Transverse colon (tissue), 4 donors: ENCODE results near the gene E2F4. TPM values are rescaled to one million over a fixed set of nuclear protein-coding genes. Genes with fewer than 3 reads are reported as not detected.
A peak's percentile ranks its signal among the peaks of the same experiment; 100 is the strongest.

ENCODE experiments used
- DNase-seq: peaks from one replicate; pipeline ENCODE4 v3.0.0-alpha.2; 2019
- H3K27ac ChIP-seq, 4 donors: fragments of 200-600 bp; sonication (generic); 2 replicates each; pipeline ENCODE4 v1.5.1; 2016 to 2018; ENCODE audit warnings: inconsistent platforms in 4 of 4
- H3K27me3 ChIP-seq: fragments of 200-600 bp; sonication (generic); 2 replicates; pipeline ENCODE4 v1.5.1; 2017; ENCODE audit warnings: inconsistent platforms
- H3K36me3 ChIP-seq, 4 donors: fragments of 200-600 bp; sonication (generic); 2 replicates each; pipeline ENCODE4 v1.5.1; 2017 to 2019; ENCODE audit warnings: inconsistent platforms in 4 of 4
- H3K4me1 ChIP-seq, 4 donors: fragments of 200-600 bp; sonication (generic); 2 replicates each; pipeline ENCODE4 v1.5.1; 2017 to 2020; ENCODE audit warnings: inconsistent platforms in 4 of 4
- H3K4me3 ChIP-seq, 4 donors: fragments of 200-600 bp; sonication (generic); 1 replicate in 1 of 4; 2 replicates in 3 of 4; pipeline versions ENCODE4 v1.5.1 to v1.6.1; 2017 to 2019; ENCODE audit warnings: inconsistent platforms in 4 of 4
- H3K9me3 ChIP-seq, 2 donors: fragments of 200-600 bp; sonication (generic); 2 replicates each; pipeline ENCODE4 v1.5.1; 2017 to 2019; ENCODE audit warnings: inconsistent platforms in 2 of 2
- CTCF ChIP-seq, 5 experiments: fragments of 200-600 bp in 3 of 5; fragments of 450-650 bp in 2 of 5; sonication (generic) in 3 of 5; IDR thresholded peaks; 1 replicate in 2 of 5; 2 replicates in 3 of 5; pipeline ENCODE4 v1.5.1; 2016 to 2017; ENCODE audit warnings: antibody characterized with exemption in 5 of 5, inconsistent platforms in 3 of 5, mild to moderate bottlenecking in 2 of 5, moderate library complexity in 1 of 5
- EP300 ChIP-seq: sonication (generic); formaldehyde crosslinking; IDR thresholded peaks from one replicate; pipeline ENCODE4 v1.6.1; 2017; ENCODE audit warnings: antibody characterized with exemption, low read depth
- POLR2A ChIP-seq: fragments of 450-650 bp; IDR thresholded peaks from one replicate; pipeline ENCODE4 v1.6.1; 2016; ENCODE audit warnings: antibody characterized with exemption, mild to moderate bottlenecking, moderate library complexity
- POLR2AphosphoS5 ChIP-seq, 3 donors: sonication (generic); formaldehyde crosslinking; IDR thresholded peaks; one replicate each; pipeline ENCODE4 v1.6.1; 2016; ENCODE audit warnings: antibody characterized with exemption in 3 of 3
- WGBS, 2 donors: methylation state at CpG; one replicate each; pipeline ENCODE4 v1.1.5; 2018; ENCODE audit warnings: low coverage in 1 of 2; 5-methylcytosine and 5-hydroxymethylcytosine counted together
- in situ Hi-C, 4 donors: fragments of 200-750 bp; cut with MboI; loops; one replicate each; pipeline versions ENCODE4 v1.15.0 to v1.15.1; 2017; ENCODE audit warnings: low sequenced_read_pairs in 3 of 4, low pct_ligation_motif_present in 1 of 4, low pct_unique_long_range_greater_than_20kb in 1 of 4
- intact Hi-C: fragments of 100-400 bp; cut with DNase I; formaldehyde crosslinking; loops from one replicate; pipeline ENCODE4 v1.15.1; 2023; ENCODE audit warnings: low total_unique reads
- total RNA-seq, 4 donors: library from RNA; depleted of rRNA; stranded (reverse); fragments of >200 nt; gene quantifications; one replicate each; pipeline ENCODE4 v1.1.0, GENCODE V29; 2016

Gene E2F4
- total RNA-seq, 4 donors from 2014 or later: 97.5 to 224 (median 159) TPM

DNA sequence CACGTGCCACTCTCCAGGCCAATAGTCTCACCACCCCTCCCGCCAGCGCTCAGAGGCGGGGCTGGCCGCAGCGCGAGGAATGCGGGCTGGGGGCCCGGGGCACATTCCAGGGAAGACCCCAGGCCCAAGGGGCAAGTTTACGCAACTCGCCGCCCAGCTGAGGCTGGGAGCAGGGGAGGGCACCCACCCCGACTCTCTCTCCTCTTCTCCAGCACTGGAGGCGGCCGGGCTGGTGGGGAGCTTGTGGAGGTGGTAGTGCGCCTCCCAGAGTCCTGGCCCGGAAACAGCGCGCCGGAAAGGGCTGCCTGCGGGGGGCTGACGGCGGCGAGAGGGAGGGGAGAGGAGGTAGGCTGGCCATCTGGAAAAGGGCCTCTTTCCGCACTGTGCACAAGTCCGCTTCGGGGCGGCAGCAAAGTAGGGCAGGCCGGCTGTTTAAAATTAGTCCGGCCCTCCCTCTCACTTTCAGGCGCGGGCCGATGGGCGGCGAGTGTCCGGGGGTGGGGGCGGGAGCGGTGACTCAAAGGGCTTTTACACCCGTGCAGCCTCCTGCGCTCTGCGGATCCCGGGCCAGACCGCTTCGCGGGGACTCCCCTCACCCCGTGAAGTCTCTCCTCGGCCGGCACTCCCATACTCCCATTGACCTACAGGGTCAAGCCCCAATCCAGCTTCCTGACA lies 54.3 kb downstream of the E2F4 start:
- intact Hi-C loops: no loop called here
- Histone ChIP-seq H3K27me3 (peaks cover 33% of the 10 kb centered on the region), H3K4me3 (peak overlapping the region; percentile 57 to 84 (median 63)), H3K4me1 (peaks cover 36 to 64% (median 57%) of the 10 kb centered on the region in 4 donors), H3K9me3 (no peaks in the 10 kb centered on the region), H3K27ac (peak overlapping the region; percentile 94 to 95 (median 94)), H3K36me3 (no peaks in the 10 kb centered on the region)
- 0% methylated on average over 33 of the region's 48 CpGs; no CpG with 5 or more reads in 1 of the 2 donors for WGBS, 2 donors
- in situ Hi-C loops: no loop called here
- DNase-seq: peak; percentile 76
- no peak for TF ChIP-seq EP300
- TF ChIP-seq CTCF (IDR thresholded peaks at IDR 0.05): peak in 4 of 5 experiments; percentile 9 to 48 (median 30)
- peak in 2 of 3 donors; percentile 47 to 51 for TF ChIP-seq POLR2AphosphoS5 (IDR thresholded peaks at IDR 0.05)

GRCh38 chr16:67246756-67247191 lies 54.8 kb downstream of the E2F4 start:
- WGBS, 2 donors: 1% methylated on average over 15 of the region's 26 CpGs; no CpG with 5 or more reads in 1 of the 2 donors
- Histone ChIP-seq H3K27me3 (peaks cover 33% of the 10 kb centered on the region), H3K4me3 (peak overlapping the region; percentile 57 to 84 (median 63)), H3K36me3 (no peaks in the 10 kb centered on the region), H3K27ac (peak overlapping the region; percentile 94 to 95 (median 94)), H3K9me3 (no peaks in the 10 kb centered on the region), H3K4me1 (peaks cover 33 to 58% (median 52%) of the 10 kb centered on the region in 4 donors)
- peak; percentile 86 to 97 (median 96) for TF ChIP-seq POLR2AphosphoS5 (IDR thresholded peaks at IDR 0.05)
- peak in 1 of 5 experiments; percentile 29 for TF ChIP-seq CTCF (IDR thresholded peaks at IDR 0.05)
- TF ChIP-seq POLR2A: peak; percentile 95
- TF ChIP-seq EP300: no peak
- DNase-seq: peak; percentile 94
- in situ Hi-C loops: no loop called here
- intact Hi-C loops: no loop called here

DNA sequence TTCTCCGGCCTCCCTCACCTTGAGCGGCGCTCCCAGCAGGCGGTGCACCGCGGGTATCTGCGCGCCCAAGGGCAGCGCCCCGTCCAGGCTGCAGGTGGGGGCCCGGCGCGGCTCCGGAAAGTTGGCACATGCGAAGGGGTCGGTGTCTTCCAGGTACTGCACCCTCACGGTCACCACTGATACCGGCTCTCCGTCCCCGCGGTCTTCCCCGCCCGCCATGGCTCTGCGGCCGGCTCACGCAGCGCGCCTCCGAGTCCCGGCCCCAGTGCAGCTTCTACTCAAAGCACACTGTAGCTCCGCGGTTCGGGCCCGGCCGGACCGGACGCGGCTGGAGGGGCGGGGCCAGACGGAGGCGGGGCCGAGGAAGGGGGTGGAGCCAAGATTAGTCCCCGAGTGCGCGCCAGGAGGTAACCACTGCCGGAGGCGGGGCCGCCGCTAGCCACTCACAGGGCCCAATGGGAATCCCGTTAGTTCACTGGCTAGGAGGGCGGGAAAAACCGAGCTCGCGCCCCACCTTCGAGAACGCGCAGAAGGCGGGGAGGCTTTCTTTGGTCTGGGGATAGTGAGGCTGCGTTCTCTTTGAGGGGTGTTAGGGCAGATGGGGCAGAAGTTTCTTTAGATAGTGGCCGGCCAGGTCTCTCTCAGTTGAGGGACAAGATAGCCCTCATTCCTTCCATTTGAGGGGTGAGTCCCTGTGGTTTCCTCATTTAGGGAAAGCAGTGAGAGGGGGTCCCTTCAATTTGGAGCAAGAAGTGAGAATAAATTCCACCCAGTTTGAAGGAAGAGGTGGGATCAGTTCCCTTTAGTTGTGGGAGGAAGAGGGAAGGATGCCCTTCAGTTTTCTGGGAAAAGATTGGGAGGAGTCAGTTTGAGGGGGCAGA lies 55.5 kb downstream of the E2F4 start, which contains the start of gene FHOD1:
Gene FHOD1, minus strand, starts transcription at position 290 of the 881 bp plus-strand sequence. Its CDS starts 71 bp downstream, at position 219.
- intact Hi-C loops (no loop called here), in situ Hi-C loops (no loop called here)
- no peaks in the 10 kb centered on the region for H3K36me3 ChIP-seq
- H3K27ac ChIP-seq: peak within 1 kb of the TSS; percentile 94 to 95 (median 94)
- H3K4me1 ChIP-seq: peaks cover 29 to 51% (median 45%) of the 10 kb centered on the region in 4 donors
- no peaks in the 10 kb centered on the region for H3K9me3 ChIP-seq
- WGBS, 2 donors: 0% methylated on average over 39 of the region's 60 CpGs; no CpG with 5 or more reads in 1 of the 2 donors
- peak; percentile 100 for DNase-seq
- H3K27me3 ChIP-seq: peaks cover 33% of the 10 kb centered on the region
- peak; percentile 93 to 98 (median 94) for TF ChIP-seq POLR2AphosphoS5 (IDR thresholded peaks at IDR 0.05)
- TF ChIP-seq CTCF (IDR thresholded peaks at IDR 0.05): no peak
- TF ChIP-seq POLR2A: peak; percentile 87
- peak within 1 kb of the TSS; percentile 57 to 84 (median 63) for H3K4me3 ChIP-seq

DNA sequence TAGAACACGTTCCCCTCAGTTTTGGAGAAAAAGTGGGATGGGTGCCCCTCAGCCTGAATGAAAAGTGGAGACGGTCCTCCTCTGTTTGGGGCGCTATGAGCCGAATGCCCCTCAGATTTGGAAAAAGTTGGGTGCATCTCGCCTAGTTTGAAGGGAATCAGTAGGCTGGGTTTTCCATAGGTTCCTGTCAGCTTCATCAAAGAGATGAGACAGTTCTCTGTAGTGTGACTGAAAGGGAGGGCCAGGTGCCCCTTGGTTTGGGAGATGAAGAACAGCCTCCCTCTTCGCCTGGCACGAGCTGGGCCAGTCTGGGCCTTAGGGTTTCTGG lies 56.1 kb downstream of the E2F4 start:
- Histone ChIP-seq H3K4me1 (peaks cover 29 to 47% (median 42%) of the 10 kb centered on the region in 4 donors), H3K27ac (peak overlapping the region in 2 of 4 donors; percentile 94 to 95), H3K27me3 (peaks cover 33% of the 10 kb centered on the region), H3K9me3 (no peaks in the 10 kb centered on the region), H3K36me3 (no peaks in the 10 kb centered on the region), H3K4me3 (peak overlapping the region; percentile 15 to 84 (median 39))
- in situ Hi-C loops (no loop called here), intact Hi-C loops (no loop called here)
- DNase-seq: no peak
- no peak for TF ChIP-seq EP300
- no peak for TF ChIP-seq POLR2AphosphoS5 (IDR thresholded peaks at IDR 0.05)
- TF ChIP-seq POLR2A: no peak
- no peak for TF ChIP-seq CTCF (IDR thresholded peaks at IDR 0.05)
- 4% methylated on average over 7 of the region's 7 CpGs; no CpG with 5 or more reads in 1 of the 2 donors for WGBS, 2 donors
